Measurements from ENCODE around the gene RHO.

RHO gene

GRCh38 chr3:129584631-129585030, 56.2 kb downstream of the RHO start:
- no peak for DNase-seq

Measured in NCI-H1930 (cell line).